PFSK-1 (cell line): ENCODE results near the gene MYO5B.

Experiments used
- FOXP2 ChIP-seq: optimal IDR thresholded peaks from 2 replicates; pipeline ENCODE3; 2011; ENCODE audit warnings: borderline replicate concordance, control low read depth, inconsistent platforms; ENCODE audit not compliant: insufficient read depth; ENCODE audit errors: extremely low read length, extremely low read depth
- TAF1 ChIP-seq: IDR thresholded peaks from 2 replicates; pipeline ENCODE4 v1.6.1; 2012; ENCODE audit warnings: low read length, control low read depth, borderline replicate concordance; ENCODE audit not compliant: insufficient read depth

GRCh38 chr18:49988733-49989132 lies 206.2 kb downstream of the MYO5B start:
- TF ChIP-seq TAF1 (no peak), FOXP2 (no peak)
